Endothelial cell of umbilical vein (primary cell): ENCODE results near the gene CNKSR3. TPM values are rescaled to one million over a fixed set of nuclear protein-coding genes. Genes with fewer than 3 reads are reported as not detected.

Experiments used
- BruUV-seq: library from RNA; stranded (reverse); fragments of 400-500 nt; replicated peaks from 2 replicates; lab custom pipeline; 2021; lab: Mats Ljungman, UMichigan
- CTCF ChIA-PET: fragments of 300-600, 350-600 bp; sonication (Branson Sonifier 250); formaldehyde crosslinking; loops from one replicate; lab custom pipeline; 2021; ENCODE audit warnings: antibody characterized with exemption, inconsistent platforms; lab: Charles Lee
- POLR2A ChIA-PET: fragments of 300-600, 350-600 bp; sonication (Branson Sonifier 250); formaldehyde crosslinking; loops from one replicate; lab custom pipeline; 2021; ENCODE audit warnings: antibody characterized with exemption, inconsistent platforms; lab: Charles Lee
- DNase-seq: peaks from one replicate; pipeline ENCODE4 v3.0.0-alpha.2; 2011; ENCODE audit warnings: low read depth, low spot score
- FAIRE-seq: peaks from 2 replicates; lab custom pipeline; 2011; peaks lifted over from hg19 to GRCh38; lab: Jason Lieb, UNC
- H2AFZ ChIP-seq: 2 replicates; pipeline ENCODE4 v1.6.0; 2012; ENCODE audit warnings: low read depth, low read length, control low read depth, inconsistent platforms
- H3K27ac ChIP-seq: 2 replicates; pipeline ENCODE4 v1.5.1; 2011; ENCODE audit warnings: low read depth, mild to moderate bottlenecking, control low read depth, low read length, moderate library complexity; ENCODE audit not compliant: insufficient read depth
- H3K27me3 ChIP-seq, 2 experiments: 2 replicates each; pipeline versions ENCODE4 v1.6.0 to v1.6.1; 2011; ENCODE audit warnings: low read length in 2 of 2, mixed read lengths in 1 of 2; ENCODE audit not compliant: control insufficient read depth in 2 of 2, insufficient read depth in 2 of 2
- H3K36me3 ChIP-seq, 2 experiments: 2 replicates in 1 of 2; 3 replicates in 1 of 2; pipeline ENCODE4 v1.5.1; 2011; ENCODE audit warnings: low read length in 2 of 2, mild to moderate bottlenecking in 1 of 2, moderate library complexity in 1 of 2; ENCODE audit not compliant: control insufficient read depth in 2 of 2, insufficient read depth in 2 of 2; ENCODE audit errors: extremely low read depth in 1 of 2
- H3K4me1 ChIP-seq: 3 replicates; pipeline ENCODE4 v1.5.1; 2011; ENCODE audit warnings: mild to moderate bottlenecking, low read length; ENCODE audit not compliant: control insufficient read depth, insufficient read depth; ENCODE audit errors: extremely low read depth
- H3K4me2 ChIP-seq: 2 replicates; pipeline ENCODE4 v1.6.1; 2011; ENCODE audit warnings: low read length, control low read depth, mixed read lengths; ENCODE audit not compliant: insufficient read depth
- H3K4me3 ChIP-seq, 3 experiments: fragments of 200-600 bp in 1 of 3; sonication (generic), shearing (Covaris generic) in 1 of 3; replicated peaks in 1 of 3; 2 replicates each; pipeline ENCODE4 v1.5.1; 2011 to 2016; ENCODE audit warnings: control low read depth in 3 of 3, low read length in 3 of 3, mild to moderate bottlenecking in 2 of 3, inconsistent platforms in 1 of 3, low read depth in 1 of 3, moderate library complexity in 1 of 3; ENCODE audit not compliant: insufficient read depth in 1 of 3
- H3K79me2 ChIP-seq: 2 replicates; pipeline ENCODE4 v1.6.0; 2012; ENCODE audit warnings: low read length, inconsistent platforms; ENCODE audit not compliant: control insufficient read depth, insufficient read depth
- H3K9ac ChIP-seq: replicated peaks from 2 replicates; pipeline ENCODE3; 2011; ENCODE audit warnings: low read length, control low read depth; ENCODE audit not compliant: insufficient read depth; ENCODE audit errors: extremely low read depth
- H3K9me1 ChIP-seq: replicated peaks from 3 replicates; pipeline ENCODE4 v1.6.0; 2011; ENCODE audit warnings: mild to moderate bottlenecking, low read length; ENCODE audit not compliant: control insufficient read depth, insufficient read depth; ENCODE audit errors: extremely low read depth
- H3K9me3 ChIP-seq: replicated peaks from 2 replicates; pipeline ENCODE4 v1.5.1; 2012; ENCODE audit warnings: low read length, inconsistent platforms; ENCODE audit not compliant: control insufficient read depth, insufficient read depth
- H4K20me1 ChIP-seq: replicated peaks from 2 replicates; pipeline ENCODE3; 2011; ENCODE audit warnings: mild to moderate bottlenecking, low read length; ENCODE audit not compliant: control insufficient read depth, insufficient read depth; ENCODE audit errors: extremely low read depth
- CTCF ChIP-seq, 2 donors: IDR thresholded peaks; 1 replicate in 1 of 2; 2 replicates in 1 of 2; pipeline ENCODE4 v1.5.1; 2011; ENCODE audit warnings: low read length in 2 of 2, mild to moderate bottlenecking in 2 of 2, moderate library complexity in 2 of 2, control low read depth in 1 of 2, inconsistent platforms in 1 of 2, low read depth in 1 of 2; ENCODE audit not compliant: insufficient read depth in 1 of 2; ENCODE audit errors: extremely low read depth in 1 of 2
- EZH2 ChIP-seq: IDR thresholded peaks from 2 replicates; pipeline ENCODE4 v1.6.1; 2012; ENCODE audit warnings: borderline replicate concordance, low read depth, mild to moderate bottlenecking, moderate library complexity, low read length, inconsistent platforms; ENCODE audit not compliant: severe bottlenecking
- FOS ChIP-seq: IDR thresholded peaks from 2 replicates; pipeline ENCODE4 v1.6.1; 2011; ENCODE audit warnings: mild to moderate bottlenecking, low read length, moderate library complexity, borderline replicate concordance; ENCODE audit not compliant: insufficient read depth
- GATA2 ChIP-seq: IDR thresholded peaks from 2 replicates; pipeline ENCODE4 v1.7.0; 2011; ENCODE audit warnings: low read depth, mild to moderate bottlenecking, moderate library complexity, mixed read lengths, low read length; ENCODE audit not compliant: insufficient read length, insufficient read depth
- JUN ChIP-seq: IDR thresholded peaks from 2 replicates; pipeline ENCODE4 v1.6.1; 2011; ENCODE audit warnings: borderline replicate concordance, low read depth; ENCODE audit not compliant: insufficient read length, insufficient read depth
- MYC ChIP-seq: IDR thresholded peaks from one replicate; pipeline ENCODE4 v1.6.1; 2011; ENCODE audit warnings: mild to moderate bottlenecking, low read depth, low read length
- POLR2A ChIP-seq: IDR thresholded peaks from 2 replicates; pipeline ENCODE4 v1.6.1; 2012; ENCODE audit warnings: low read depth, mild to moderate bottlenecking, control low read depth, low read length
- POLR2AphosphoS5 ChIP-seq: IDR thresholded peaks from 2 replicates; pipeline ENCODE4 v1.6.1; 2012; ENCODE audit warnings: low read depth, mild to moderate bottlenecking, control low read depth, low read length, moderate library complexity; ENCODE audit not compliant: insufficient read depth
- dilution Hi-C: fragments of 300-500 bp; cut with MboI; formaldehyde crosslinking; loops from one replicate; pipeline ENCODE4 v1.15.0; 2019; ENCODE audit warnings: low sequenced_read_pairs; ENCODE audit not compliant: extremely low pct_ligation_motif_present
- intact Hi-C: fragments of 100-400 bp; cut with micrococcal nuclease; formaldehyde crosslinking; loops from one replicate; pipeline ENCODE4 v1.10.0; 2022
- polyA plus RNA-seq, 4 experiments: library from polyadenylated mRNA; depleted of rRNA in 3 of 4; stranded (reverse) in 3 of 4; unstranded in 1 of 4; fragments of >200 nt; gene quantifications; 2 replicates each; pipeline versions ENCODE4 v1.2.1 to v1.2.3, GENCODE V29; 2011 to 2012; ENCODE audit warnings: missing spikeins in 1 of 4
- total RNA-seq: library from RNA; stranded (reverse); gene quantifications from 2 replicates; pipeline ENCODE4 v1.2.3, GENCODE V29; 2021

CNKSR3 gene
- total and polyA plus RNA-seq, 2 donors (not counting 3 experiments of a cell fraction or from before 2014, with no cell fraction given): 2.3 to 15.6 TPM

GRCh38 chr6:154491567-154492470, 18.7 kb downstream of the CNKSR3 start:
- peaks cover 4% of the 10 kb centered on the region for H3K4me1 ChIP-seq
- no peaks in the 10 kb centered on the region for H3K27me3 ChIP-seq
- H3K79me2 ChIP-seq: no peaks in the 10 kb centered on the region
- no peak for TF ChIP-seq JUN
- TF ChIP-seq POLR2AphosphoS5: no peak
- TF ChIP-seq CTCF (IDR thresholded peaks at IDR 0.05; ENCODE audit: extremely low read depth in 1 of 2, insufficient read depth in 1 of 2, low read depth in 1 of 2, low read length in 2 of 2): no peak
- TF ChIP-seq EZH2: no peak
- TF ChIP-seq FOS: no peak
- TF ChIP-seq GATA2: no peak
- TF ChIP-seq POLR2A: no peak
- no peak for TF ChIP-seq MYC
- no peak overlapping the region for H3K4me2 ChIP-seq
- no peaks in the 10 kb centered on the region for H3K36me3 ChIP-seq
- intact Hi-C loops (no loop called here), dilution Hi-C loops (no loop called here)
- no TSS peak for BruUV-seq
- FAIRE-seq (no peak), DNase-seq (no peak)
- no peaks in the 10 kb centered on the region for H4K20me1 ChIP-seq
- H3K27ac ChIP-seq: no peak overlapping the region
- no peaks in the 10 kb centered on the region for H3K9me1 ChIP-seq
- no peak overlapping the region for H3K9ac ChIP-seq
- H3K4me3 ChIP-seq: no peak overlapping the region
- ChIA-PET POLR2A (no interaction called here), CTCF (interaction anchor here (1.1 to 1.3 kb wide), 2 partner anchors 9 to 44 kb away, joined by 5 to 13 read pairs; no protein-coding TSS in a partner anchor)
- no peaks in the 10 kb centered on the region for H3K9me3 ChIP-seq
- H2AFZ ChIP-seq: no peak overlapping the region
